A673 (cell line): ENCODE measurements around the gene CAPN9. TPM values are rescaled to one million over a fixed set of nuclear protein-coding genes. Genes with fewer than 3 reads are reported as not detected.

Source experiments
- BruUV-seq: library from RNA; stranded (reverse); fragments of 400-500 nt; replicated peaks from 2 replicates; lab custom pipeline; 2021; lab: Mats Ljungman, UMichigan
- CTCF ChIA-PET: fragments of 300-600 bp; sonication (Branson Sonifier 250); formaldehyde crosslinking; loops from one replicate; lab custom pipeline; 2022; ENCODE audit warnings: antibody characterized with exemption; lab: Charles Lee
- POLR2A ChIA-PET: fragments of 300-600 bp; sonication (Branson Sonifier 250); formaldehyde crosslinking; loops from one replicate; lab custom pipeline; 2022; ENCODE audit warnings: antibody characterized with exemption; ENCODE audit not compliant: low non-redundant PET; lab: Charles Lee
- DNase-seq: peaks from one replicate; pipeline ENCODE4 v3.0.0-alpha.2; 2015; ENCODE audit warnings: low spot score
- H3K27ac ChIP-seq: fragments of 200-600 bp; sonication (generic); 2 replicates; pipeline ENCODE4 v1.5.1; 2016; ENCODE audit warnings: mixed run types, low read depth, mild to moderate bottlenecking, mixed read lengths, antibody characterized with exemption, low read length; ENCODE audit not compliant: poor library complexity, severe bottlenecking
- H3K27me3 ChIP-seq: fragments of 200-600 bp; sonication (generic); replicated peaks from 2 replicates; pipeline ENCODE4 v1.6.1; 2017; ENCODE audit warnings: mixed run types, low read depth, mild to moderate bottlenecking, mixed read lengths, antibody characterized with exemption, low read length; ENCODE audit not compliant: insufficient read depth, poor library complexity
- H3K36me3 ChIP-seq: fragments of 200-600 bp; sonication (generic); 2 replicates; pipeline ENCODE4 v1.6.1; 2016; ENCODE audit warnings: mixed run types, mild to moderate bottlenecking, mixed read lengths, antibody characterized with exemption, low read length; ENCODE audit not compliant: insufficient read depth, poor library complexity, severe bottlenecking
- H3K4me1 ChIP-seq: fragments of 200-600 bp; sonication (generic); 2 replicates; pipeline ENCODE4 v1.6.1; 2017; ENCODE audit warnings: mixed run types, mild to moderate bottlenecking, mixed read lengths, antibody characterized with exemption, low read length; ENCODE audit not compliant: insufficient read depth, poor library complexity, severe bottlenecking
- H3K4me3 ChIP-seq: fragments of 200-600 bp; sonication (generic); 2 replicates; pipeline ENCODE4 v1.5.1; 2016; ENCODE audit warnings: low read depth, mixed run types, mild to moderate bottlenecking, mixed read lengths, low read length; ENCODE audit not compliant: poor library complexity, severe bottlenecking
- H3K9me3 ChIP-seq: fragments of 200-600 bp; sonication (generic); 2 replicates; pipeline ENCODE4 v1.6.1; 2016; ENCODE audit warnings: mixed run types, low read depth, mild to moderate bottlenecking, mixed read lengths, antibody characterized with exemption, low read length; ENCODE audit not compliant: poor library complexity, severe bottlenecking
- CTCF ChIP-seq: fragments of 300-800, 200-600 bp; sonication (generic); conservative IDR thresholded peaks from 2 replicates; pipeline ENCODE4 v1.5.1; 2017; ENCODE audit warnings: low read depth, mild to moderate bottlenecking, antibody characterized with exemption, low read length, moderate library complexity, mixed read lengths
- EZH2 ChIP-seq: fragments of 200-600 bp; sonication (generic); IDR thresholded peaks from 2 replicates; pipeline ENCODE4 v1.6.1; 2017; ENCODE audit warnings: borderline replicate concordance, low read depth, mild to moderate bottlenecking, mixed read lengths, antibody characterized with exemption, low read length; ENCODE audit not compliant: poor library complexity, severe bottlenecking
- intact Hi-C: fragments of 100-400 bp; cut with micrococcal nuclease; formaldehyde crosslinking; loops from one replicate; pipeline ENCODE4 v1.10.0; 2022; ENCODE audit not compliant: unreplicated experiment
- total RNA-seq: library from RNA; stranded (reverse); gene quantifications from 2 replicates; pipeline ENCODE4 v1.2.3, GENCODE V29; 2021

The CAPN9 gene
- total RNA-seq, 1 experiment from 2014 or later, result not detected

GRCh38 chr1:230710543-230710904 is 36.7 kb upstream of the CAPN9 start:
- Histone ChIP-seq H3K36me3 (no peaks in the 10 kb centered on the region), H3K27ac (no peak overlapping the region), H3K4me3 (no peak overlapping the region), H3K4me1 (no peaks in the 10 kb centered on the region), H3K9me3 (no peaks in the 10 kb centered on the region), H3K27me3 (no peaks in the 10 kb centered on the region)
- intact Hi-C loops, result no loop called here
- CTCF ChIA-PET, result no interaction called here
- no TSS peak for BruUV-seq
- POLR2A ChIA-PET, result no interaction called here
- no peak for TF ChIP-seq CTCF
- TF ChIP-seq EZH2, result no peak
- no peak for DNase-seq

GRCh38 chr1:230711245-230711644 is 35.9 kb upstream of the CAPN9 start:
- no peaks in the 10 kb centered on the region for H3K36me3 ChIP-seq
- DNase-seq, result no peak
- CTCF ChIA-PET, result no interaction called here
- intact Hi-C loops, result no loop called here
- no peaks in the 10 kb centered on the region for H3K4me1 ChIP-seq
- POLR2A ChIA-PET, result no interaction called here
- no peaks in the 10 kb centered on the region for H3K27me3 ChIP-seq
- H3K27ac ChIP-seq, result no peak overlapping the region
- no peaks in the 10 kb centered on the region for H3K9me3 ChIP-seq
- H3K4me3 ChIP-seq, result no peak overlapping the region
- TF ChIP-seq EZH2, result no peak
- no peak for TF ChIP-seq CTCF
- no TSS peak for BruUV-seq

GRCh38 chr1:230712470-230712942 is 34.7 kb upstream of the CAPN9 start:
- TF ChIP-seq EZH2 (no peak), CTCF (no peak)
- CTCF ChIA-PET, result no interaction called here
- Histone ChIP-seq H3K4me3 (no peak overlapping the region), H3K27me3 (no peaks in the 10 kb centered on the region), H3K9me3 (no peaks in the 10 kb centered on the region), H3K4me1 (no peaks in the 10 kb centered on the region), H3K36me3 (no peaks in the 10 kb centered on the region), H3K27ac (no peak overlapping the region)
- POLR2A ChIA-PET, result no interaction called here
- no peak for DNase-seq
- intact Hi-C loops, result no loop called here
- BruUV-seq, result no TSS peak
